Right kidney (tissue), 1 donor: ENCODE results near the gene ELOVL5.
A peak's percentile ranks its signal among the peaks of the same experiment; 100 is the strongest.
"Not testable (repeated sequence)": the region's sequence is repeated elsewhere in the genome, so short reads cannot be mapped to it uniquely, and the experiment has no call there.

Experiments
- DNase-seq: peaks from one replicate; pipeline ENCODE4 v3.0.0-alpha.2; 2016

Gene ELOVL5

GRCh38 chr6:53360093-53360912 lies 11.6 kb upstream of the ELOVL5 start:
- DNase-seq, result no peak

DNA sequence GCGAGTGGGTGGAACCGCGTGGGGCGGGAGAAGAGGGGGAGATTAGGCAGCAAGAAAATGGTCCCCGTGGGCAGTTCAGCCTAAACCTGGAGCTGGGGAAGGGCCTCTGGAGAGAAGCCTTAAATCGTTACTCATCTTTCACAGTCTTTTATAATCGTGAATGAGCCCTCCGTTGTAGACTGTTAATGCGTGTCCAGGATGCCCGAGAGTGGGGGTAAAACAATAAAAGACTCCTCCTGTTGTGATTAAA lies 11.0 kb upstream of the ELOVL5 start:
- DNase-seq, result no peak

DNA sequence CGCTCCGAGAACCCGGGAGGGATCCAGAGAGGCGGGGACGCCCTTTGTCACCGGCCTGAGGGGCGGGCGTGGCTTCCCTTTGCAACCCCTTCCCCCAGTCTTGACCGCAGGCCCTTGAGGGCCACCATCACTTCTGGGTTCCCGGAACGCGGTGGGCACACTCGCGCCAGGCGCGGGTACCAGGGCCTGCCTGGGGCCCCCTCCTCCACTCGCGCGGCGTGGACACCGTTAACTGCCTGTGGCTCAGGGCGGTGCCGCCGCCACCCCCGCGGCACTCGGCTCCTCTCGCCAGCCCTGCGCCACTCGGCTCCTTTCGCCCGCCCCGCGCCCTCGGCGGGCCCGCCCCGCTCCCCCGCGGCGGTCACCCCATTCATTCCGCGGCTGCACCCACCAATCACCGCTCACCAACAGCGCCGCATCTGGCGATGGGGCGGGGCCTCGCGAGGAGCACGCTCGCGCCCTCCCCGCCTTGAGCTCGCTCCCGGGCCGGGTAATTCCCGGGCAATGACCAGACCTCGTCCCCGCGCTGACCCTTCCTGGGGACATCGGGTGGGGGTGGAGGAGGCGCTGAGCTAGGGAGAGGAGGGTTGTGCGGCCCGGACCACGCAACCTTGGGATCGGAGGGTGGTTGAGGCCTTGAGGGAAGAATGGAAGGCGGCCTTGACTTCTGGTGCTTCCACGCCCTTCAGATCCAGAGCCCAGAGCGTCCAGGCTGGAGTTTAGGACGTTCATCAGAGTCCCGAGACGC lies 10.5 kb upstream of the ELOVL5 start:
- peak; percentile 96 for DNase-seq

- DNase-seq, result no peak
Measured at GRCh38 chr6:53358440-53359094, 9.8 kb upstream of the ELOVL5 start.

DNA sequence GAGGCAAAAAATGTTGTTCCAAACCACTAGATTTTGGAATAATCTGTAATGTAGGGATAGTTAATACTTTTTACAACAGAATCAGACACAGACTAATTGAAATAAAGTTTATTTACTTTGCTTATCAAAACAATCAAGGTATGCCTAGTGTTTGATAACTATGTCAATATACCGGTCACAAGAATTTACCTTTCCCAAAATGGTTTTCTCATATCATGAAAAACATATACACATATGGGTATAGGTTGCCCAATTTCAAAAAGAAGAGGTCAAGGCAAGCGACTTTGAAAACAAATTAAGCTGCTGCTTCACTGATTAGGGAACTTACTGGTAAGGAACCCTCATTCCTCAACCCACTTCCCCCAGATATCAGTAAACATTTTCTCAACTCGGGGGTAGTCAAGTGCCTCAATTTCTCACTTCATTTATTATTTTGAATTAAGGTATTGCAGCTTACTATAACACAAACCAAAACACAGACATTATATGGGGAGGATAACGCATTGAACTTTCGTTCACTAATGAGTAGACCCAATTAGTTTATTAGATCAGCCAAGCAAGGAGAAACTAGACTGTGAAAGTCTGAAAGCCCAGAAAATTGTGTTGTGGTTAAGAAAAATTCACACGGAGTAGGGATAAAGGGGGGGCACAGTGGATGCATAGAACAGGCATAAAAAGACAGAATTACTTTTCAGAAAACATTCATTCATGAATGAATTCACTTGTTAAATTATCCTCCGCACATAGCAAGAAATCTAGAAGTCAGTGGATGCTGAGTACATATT lies 9.0 kb upstream of the ELOVL5 start:
- no peak for DNase-seq

- no peak for DNase-seq
Measured at GRCh38 chr6:53353624-53354023, 4.9 kb upstream of the ELOVL5 start.

DNA sequence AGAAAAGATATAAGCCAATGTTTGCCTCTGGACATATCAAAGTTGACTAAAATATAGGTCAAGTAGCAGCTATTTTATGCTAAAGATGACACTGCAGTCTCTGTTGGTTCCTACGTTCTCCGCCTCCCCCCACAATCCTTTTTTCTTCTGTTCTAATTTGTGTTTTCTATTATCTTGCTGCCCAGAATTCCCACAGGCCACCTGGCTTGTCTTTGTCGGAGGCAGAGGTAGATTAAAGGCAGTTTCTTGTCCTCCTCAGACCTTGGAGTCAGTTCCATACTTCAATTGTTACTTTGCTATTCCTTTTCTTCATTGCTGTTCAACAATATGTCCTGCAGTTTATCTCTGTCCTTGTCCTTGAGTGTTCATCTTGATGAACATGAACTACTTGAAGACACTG lies 3.6 kb upstream of the ELOVL5 start:
- DNase-seq, result no peak

GRCh38 chr6:53349209-53349693 lies 501 bp upstream of the ELOVL5 start:
- DNase-seq, result no peak

GRCh38 chr6:53347921-53348370 lies 804 bp downstream of the ELOVL5 start:
- peak; percentile 95 for DNase-seq

DNA sequence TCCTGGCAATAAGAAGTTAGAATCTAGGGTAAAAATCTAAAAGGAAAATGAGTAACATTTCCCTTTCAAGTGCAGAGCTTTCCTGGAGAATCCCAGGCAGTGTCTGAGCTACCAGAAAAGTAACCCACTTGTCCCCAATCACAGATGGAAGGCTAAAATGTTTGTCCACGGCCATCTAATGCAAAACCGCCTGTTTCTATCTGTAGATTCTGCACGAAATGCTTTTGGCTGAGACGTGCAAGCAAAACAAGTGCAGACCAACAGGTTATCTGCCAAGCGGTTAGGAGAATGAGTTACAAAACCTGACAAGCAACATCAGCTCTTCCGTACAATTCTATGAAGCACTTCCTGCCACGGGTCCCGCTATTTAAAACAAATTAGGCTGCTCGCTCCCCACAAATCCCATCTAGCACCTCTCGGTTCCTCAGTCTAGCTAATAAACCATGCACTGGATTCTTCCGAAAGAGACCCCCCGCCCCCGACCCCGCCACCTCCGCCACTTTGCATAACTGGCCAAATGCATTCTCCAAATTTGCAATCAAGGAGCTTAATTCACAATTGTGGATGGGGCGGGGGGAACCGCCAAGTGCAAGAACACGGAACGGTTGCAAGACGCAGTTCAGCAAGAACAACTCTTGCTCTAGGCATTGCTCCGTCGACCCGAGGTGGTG lies 1.4 kb downstream of the ELOVL5 start:
- peak; percentile 42 for DNase-seq

DNA sequence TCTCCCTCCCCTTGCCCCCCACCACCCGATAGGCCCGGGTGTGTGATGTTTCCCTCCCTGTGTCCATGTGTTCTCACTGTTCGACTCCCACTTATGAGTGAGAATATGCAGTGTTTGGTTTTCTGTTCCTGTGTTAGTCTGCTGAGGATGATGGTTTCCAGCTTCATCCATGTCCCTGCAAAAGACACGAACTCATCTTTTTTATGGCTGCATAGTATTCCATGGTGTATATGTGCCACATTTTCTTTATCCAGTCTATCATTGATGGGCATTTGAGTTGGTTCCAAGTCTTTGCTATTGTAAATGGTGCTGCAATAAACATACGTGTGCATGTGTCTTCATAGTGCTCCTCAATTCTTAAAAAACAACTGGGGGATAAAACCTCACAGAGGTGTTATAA lies 2.7 kb downstream of the ELOVL5 start:
- DNase-seq, result not testable (repeated sequence)

GRCh38 chr6:53344969-53345368 lies 3.8 kb downstream of the ELOVL5 start:
- DNase-seq, result no peak

- no peak for DNase-seq
Measured at GRCh38 chr6:53343092-53343491, 5.7 kb downstream of the ELOVL5 start.

- no peak for DNase-seq
Measured at GRCh38 chr6:53342217-53342616, 6.5 kb downstream of the ELOVL5 start.

DNA sequence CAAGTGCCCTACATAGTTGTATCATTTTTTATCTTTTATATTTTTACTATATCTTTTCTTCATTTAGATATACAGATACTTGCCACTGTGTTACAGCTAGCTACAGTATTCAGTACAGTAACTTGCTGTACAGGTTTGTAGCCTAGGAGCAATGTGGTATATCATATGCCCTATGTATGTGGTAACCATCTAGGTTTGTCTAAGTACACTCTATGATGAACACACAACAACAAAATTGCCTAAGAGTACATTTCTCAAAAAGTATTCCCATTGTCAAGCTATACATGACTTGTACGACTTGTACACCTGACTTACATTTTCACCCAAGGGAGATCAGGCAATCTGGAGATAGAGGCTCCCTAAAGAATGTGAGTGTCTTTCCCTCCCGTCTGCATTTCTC lies 8.2 kb downstream of the ELOVL5 start:
- DNase-seq, result no peak

- DNase-seq, result no peak
Measured at GRCh38 chr6:53339424-53339823, 9.3 kb downstream of the ELOVL5 start.

DNA sequence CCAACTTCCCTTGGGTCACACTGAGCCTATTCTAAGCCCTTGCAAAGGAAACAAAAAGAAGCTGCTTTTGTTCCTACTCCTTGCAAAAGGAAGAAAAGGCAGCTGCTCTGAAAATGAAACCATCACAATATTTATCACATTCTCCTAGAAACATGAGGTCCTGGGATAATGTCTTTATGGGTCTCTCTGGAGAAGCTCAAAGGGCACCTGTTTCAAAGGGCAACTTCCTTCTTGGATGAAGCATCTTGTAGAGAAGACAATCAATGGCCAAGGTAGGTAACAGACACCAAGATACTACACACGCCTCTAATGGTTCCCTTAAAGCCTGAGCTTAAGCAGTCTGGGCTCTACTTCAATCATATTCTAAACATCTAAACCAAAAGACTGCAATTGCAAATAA lies 10.4 kb downstream of the ELOVL5 start:
- DNase-seq, result no peak

- DNase-seq, result no peak
Measured at GRCh38 chr6:53336070-53336469, 12.7 kb downstream of the ELOVL5 start.

GRCh38 chr6:53335224-53335994 lies 13.3 kb downstream of the ELOVL5 start:
- DNase-seq, result no peak

- no peak for DNase-seq
Measured at GRCh38 chr6:53333439-53334408, 15.0 kb downstream of the ELOVL5 start.
